ENCODE measurements around the gene SASH1.

GRCh38 chr6:148529010-148529409 lies 186.4 kb downstream of the SASH1 start:
- TF ChIP-seq EZH2 (IDR thresholded peaks at IDR 0.05; ENCODE audit: insufficient read depth, poor library complexity, severe bottlenecking) (no peak), EZH2phosphoT487 (IDR thresholded peaks at IDR 0.05; ENCODE audit: insufficient read depth, low read depth) (no peak)

Measured in GM23248 (cell line).